ELR (cell line): ENCODE results near the gene CPD.
"Not testable (repeated sequence)": the region's sequence is repeated elsewhere in the genome, so short reads cannot be mapped to it uniquely, and the experiment has no call there.

Source experiments
- DNase-seq: peaks from one replicate; pipeline ENCODE4 v3.0.0-alpha.2; 2015; ENCODE audit warnings: low read depth

Gene CPD

DNA sequence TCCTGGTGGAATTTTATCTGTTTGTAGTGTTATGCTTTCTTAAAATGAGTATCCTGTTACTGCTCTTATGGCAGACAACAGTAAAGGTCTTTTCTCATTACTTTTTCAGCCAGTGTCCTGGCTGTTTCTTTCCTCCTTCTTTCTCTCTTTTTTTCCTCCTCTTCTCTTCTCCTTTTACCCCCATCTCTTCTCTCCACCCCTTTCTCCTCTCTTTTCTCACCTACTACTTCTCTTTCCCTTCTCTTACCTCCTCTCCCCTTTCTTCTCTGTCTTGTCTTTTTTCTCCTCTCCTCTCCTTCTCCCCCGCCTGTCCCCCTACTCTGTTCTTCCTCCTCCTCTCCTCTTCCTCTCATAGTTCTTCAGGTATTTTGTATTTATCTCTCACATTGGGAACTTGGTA lies 48.9 kb downstream of the CPD start:
- no peak for DNase-seq

GRCh38 chr17:30429155-30429554 lies 50.4 kb downstream of the CPD start:
- DNase-seq, result no peak

DNA sequence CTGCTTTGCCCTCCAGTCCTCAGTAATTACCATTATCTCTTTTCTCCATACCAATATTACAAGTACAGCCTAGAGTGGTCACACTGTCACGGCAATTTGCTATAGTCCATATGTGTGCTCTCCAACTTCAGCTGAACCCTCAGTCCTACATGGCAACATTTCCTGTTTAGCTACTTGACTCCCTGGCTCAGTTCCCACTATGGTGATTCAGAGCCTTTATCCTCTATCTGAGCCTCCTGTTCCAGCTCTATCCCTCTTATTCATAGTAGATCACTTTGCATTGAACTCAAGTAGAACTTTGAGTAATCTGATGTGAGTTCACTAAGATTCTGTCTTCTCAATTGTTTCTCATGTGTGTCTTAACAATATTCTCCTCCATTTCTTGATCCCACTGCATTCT lies 54.8 kb downstream of the CPD start:
- peak; percentile 96 for DNase-seq

GRCh38 chr17:30436729-30437128 lies 58.0 kb downstream of the CPD start:
- DNase-seq, result no peak

DNA sequence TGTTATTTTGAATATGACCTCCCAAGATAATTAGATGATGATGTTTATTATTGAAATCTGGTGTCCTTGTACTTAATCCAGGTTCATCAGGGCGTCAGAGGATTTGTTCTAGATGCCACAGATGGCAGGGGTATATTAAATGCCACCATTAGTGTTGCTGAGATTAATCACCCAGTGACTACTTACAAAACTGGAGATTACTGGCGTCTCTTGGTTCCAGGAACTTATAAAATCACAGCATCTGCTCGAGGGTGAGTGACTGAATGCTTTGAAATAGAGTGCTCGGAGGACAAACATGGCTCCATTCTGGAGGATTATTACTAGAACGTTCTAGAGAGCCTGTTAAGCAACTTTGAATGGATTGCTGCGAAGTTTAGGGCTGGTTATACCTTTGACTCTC lies 65.0 kb downstream of the CPD start:
- DNase-seq, result no peak

- DNase-seq, result not testable (repeated sequence)
These were observed 67.9 kb downstream of the CPD start for GRCh38 chr17:30446640-30447039.

GRCh38 chr17:30449480-30449879 lies 70.8 kb downstream of the CPD start:
- no peak for DNase-seq

- peak; percentile 27 for DNase-seq
These were observed 71.6 kb downstream of the CPD start for GRCh38 chr17:30450125-30451027.

DNA sequence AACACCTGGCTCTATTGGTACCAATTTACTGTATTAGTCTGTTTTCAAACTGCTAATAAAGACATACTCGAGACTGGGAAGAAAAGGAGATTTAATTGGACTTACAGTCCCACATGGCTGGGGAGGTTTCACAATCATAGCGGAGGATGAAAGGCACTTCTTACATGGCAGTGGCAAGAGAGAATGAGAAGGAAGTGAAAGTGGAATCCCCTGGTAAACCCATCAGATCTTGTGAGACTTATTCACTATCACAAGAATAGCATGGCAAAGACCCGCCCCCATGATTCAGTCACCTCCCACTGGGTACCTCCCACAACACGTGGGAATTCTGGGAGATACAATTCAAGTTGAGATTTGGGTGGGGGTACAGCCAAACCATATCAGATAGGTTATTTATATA lies 75.9 kb downstream of the CPD start:
- no peak for DNase-seq

- no peak for DNase-seq
These were observed 79.6 kb downstream of the CPD start for GRCh38 chr17:30458371-30458770.

GRCh38 chr17:30458797-30459413 lies 80.2 kb downstream of the CPD start:
- not testable (repeated sequence) for DNase-seq

DNA sequence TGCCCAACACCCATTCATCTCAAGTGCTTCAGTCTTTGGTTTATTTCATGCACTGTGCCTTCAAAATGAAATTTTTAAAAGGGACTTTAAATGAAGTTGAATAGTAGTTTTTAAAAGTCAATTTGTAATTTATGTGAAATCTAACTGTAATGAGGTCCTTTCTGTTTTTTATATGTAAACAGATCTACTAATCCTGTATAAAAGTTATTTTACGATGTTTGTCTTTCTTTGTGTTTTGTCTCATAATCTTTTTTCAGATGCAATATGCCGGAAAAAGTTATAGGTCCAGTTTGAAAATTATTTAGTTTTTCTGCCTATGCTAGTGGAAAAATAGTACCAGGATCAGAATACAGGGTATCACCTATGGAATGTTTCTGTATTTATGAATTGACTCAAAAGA lies 89.7 kb downstream of the CPD start:
- no peak for DNase-seq

DNA sequence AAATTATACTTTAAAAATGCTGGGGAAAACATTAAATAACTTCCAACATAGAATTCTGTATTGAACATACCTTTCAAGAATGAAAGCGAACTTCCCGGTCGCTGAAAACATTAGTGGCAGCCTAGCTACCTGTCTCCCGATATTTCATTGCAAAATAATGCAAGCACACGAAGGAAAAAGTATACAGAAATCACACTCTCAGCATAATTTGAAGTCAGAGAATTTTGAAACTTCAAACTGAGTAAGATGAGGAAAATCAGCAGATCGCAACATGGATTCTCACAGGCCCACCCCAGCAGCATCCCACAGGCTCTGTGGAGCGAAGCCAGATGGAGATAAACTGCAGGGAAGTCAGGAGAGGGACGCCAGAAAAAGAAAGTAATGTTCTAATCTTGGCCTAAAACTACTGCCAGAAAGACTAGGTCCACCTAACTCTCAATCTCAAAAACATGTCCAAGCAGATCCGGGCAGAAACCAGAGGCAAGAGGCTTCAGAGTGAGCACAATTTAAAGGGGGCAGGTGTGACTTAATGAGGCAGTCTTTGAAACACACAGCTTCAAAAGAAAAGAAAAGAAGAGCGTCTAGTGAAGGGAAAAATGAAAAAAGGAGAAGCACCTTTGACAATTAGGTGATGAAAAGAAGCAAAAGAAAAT lies 93.6 kb downstream of the CPD start:
- no peak for DNase-seq

GRCh38 chr17:30475206-30475605 lies 96.5 kb downstream of the CPD start:
- no peak for DNase-seq

DNA sequence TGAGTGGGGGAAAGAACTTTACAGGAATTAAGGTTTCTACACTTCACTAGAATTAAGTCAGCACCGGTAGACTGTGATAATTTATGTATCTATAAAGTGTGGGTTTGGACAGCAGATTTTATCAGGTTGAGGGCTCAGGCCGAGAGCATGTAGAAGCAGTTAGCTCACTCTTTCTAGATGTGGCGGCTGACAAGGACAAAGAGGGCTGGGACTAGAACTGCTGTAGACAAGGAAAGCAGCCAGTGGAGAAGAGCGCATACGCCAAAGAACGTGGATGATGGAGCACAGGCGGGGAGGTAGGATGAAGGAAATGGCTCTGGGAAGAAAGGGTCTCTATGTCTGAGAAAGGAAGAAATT lies 98.0 kb downstream of the CPD start:
- peak; percentile 46 for DNase-seq

GRCh38 chr17:30477083-30477773 lies 98.5 kb downstream of the CPD start, which contains the start of gene GOSR1:
GOSR1 (plus strand) TSS chr17:30477408; CDS start chr17:30477434, 26 bp downstream.
- peak; percentile 98 for DNase-seq

DNA sequence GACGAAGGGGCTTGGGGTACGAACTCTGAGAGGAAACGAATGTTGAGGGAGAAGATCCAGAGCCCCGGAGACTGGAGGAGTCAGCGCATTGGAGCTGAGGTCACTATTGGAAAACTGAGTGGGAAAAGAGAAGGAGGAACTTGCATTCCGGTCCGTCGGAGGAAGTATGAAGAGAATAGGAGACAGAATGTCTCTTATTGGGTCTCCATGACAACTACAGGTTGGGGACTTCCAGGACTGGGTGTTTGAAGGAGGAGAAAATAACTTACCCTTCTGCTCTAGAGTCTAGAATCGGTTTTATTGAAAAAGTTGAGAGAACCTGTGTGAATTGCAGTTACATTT lies 99.0 kb downstream of the CPD start:
- DNase-seq, result peak; percentile 55

GRCh38 chr17:30482555-30482954 lies 103.8 kb downstream of the CPD start:
- DNase-seq, result no peak

- no peak for DNase-seq
These were observed 104.4 kb downstream of the CPD start for GRCh38 chr17:30483159-30483558.

DNA sequence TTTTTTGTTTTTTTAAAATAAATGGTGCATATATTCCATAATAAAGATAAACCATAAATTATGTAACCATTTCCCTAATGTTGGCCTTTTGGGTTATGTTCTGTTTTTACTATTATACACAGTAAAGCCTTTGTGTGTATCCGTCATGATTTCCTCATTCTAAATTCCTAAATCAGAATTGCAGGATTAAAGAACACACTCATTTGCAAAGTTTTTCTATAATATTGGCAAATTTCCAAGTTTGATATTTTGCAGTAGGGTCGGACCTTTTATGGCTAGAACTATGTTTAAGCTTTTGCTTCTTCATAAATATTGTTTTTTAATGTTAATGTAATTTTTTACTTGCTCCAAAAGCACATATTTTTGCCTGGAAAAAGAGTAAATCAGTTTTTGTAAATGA lies 115.1 kb downstream of the CPD start:
- DNase-seq, result no peak

DNA sequence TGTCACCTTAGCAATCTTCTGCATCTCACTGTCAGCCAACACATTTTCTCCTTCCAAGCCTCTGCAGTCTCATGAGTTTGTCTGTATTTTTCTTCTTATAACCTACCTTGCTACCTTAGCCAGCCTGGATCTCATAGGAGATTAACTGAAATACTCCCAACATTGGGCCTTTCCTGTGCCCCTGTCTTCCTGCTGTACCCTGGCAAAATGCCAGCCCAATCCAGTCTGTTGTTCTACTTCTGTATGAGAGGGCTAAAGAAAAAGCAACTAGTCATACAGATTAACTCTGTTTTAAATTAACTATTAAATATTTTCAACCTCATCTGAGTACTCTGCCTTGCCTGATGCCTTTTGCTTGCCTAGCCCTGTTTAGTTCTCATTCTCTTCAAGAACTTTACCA lies 116.9 kb downstream of the CPD start:
- DNase-seq, result no peak

DNA sequence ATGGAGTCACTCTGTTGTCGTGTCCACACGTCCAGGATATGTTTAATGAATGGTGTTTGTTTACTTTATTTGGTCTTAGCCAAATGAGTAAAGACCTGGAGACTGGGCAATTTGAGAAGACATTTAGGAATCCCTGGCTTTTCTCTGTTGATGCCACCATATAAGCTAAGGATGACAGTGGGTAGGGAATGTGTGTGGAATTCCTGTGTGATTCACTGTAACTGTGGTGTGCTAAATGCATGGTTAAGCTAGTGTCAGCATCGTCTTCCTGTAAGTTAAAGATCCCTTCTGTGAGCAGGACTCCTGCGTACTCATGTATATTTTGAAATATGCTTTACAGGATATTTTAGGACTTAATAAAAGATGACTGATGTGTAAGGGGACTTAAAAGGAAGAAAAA lies 124.8 kb downstream of the CPD start:
- peak; percentile 47 for DNase-seq
